CD4-positive, alpha-beta T cell treated with Interleukin-1 beta for 1 hour (primary cell): ENCODE results near the gene CHD2.
"Not testable (repeated sequence)": the region's sequence is repeated elsewhere in the genome, so short reads cannot be mapped to it uniquely, and the experiment has no call there.

Experiments
- DNase-seq, 2 donors: peaks; one replicate each; pipeline ENCODE4 v3.0.0-alpha.2; 2020 to 2022

The CHD2 gene

DNA sequence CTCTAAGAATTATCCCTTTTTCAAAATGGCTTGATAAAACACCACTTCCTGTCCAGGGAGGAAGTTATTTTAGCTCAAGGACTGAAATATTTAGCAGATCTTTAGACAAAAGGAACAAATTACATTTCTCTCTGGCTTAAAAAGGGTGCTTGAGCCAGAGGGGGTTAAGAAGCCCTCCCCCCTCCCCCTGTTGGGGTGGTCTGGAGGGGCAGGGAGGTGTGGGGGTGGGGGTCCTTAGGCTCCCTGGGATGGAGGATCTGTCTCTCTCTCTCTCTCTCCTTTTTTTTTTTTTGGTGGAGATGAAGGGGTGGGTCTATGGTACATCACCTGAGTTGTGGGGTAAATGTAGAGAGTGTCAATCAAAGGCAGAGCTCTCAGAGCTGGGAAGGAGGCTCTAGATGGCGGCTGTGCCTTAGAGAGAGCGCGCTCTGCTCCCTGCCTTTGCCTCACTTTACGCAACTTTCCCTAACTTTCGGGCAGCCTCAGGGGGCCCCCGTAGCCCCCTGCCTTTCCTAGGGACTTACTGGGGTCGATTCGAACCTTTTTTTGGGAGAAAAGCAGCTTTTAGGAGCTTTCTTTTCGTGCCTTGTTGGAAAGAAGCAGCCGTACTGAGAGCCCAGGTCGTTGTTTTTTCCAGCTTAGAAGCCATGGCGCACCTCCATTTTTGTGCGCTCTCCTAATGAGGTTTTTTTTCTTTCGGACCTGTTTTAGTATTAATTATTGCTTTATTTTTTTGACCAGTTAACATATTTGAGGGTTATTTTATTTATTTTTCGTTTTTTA, at the start of gene CHD2:
Gene CHD2, plus strand, starts transcription at position 377 of the 783 bp plus-strand sequence. CDS start 914 bp downstream, outside the sequence.
- DNase-seq = peak; percentile 78 to 84

- no peak for DNase-seq
These were observed 46.9 kb upstream of the CHD2 start for GRCh38 chr15:92853222-92853621.

- DNase-seq = no peak
These were observed 38.4 kb upstream of the CHD2 start for GRCh38 chr15:92861742-92862141.

DNA sequence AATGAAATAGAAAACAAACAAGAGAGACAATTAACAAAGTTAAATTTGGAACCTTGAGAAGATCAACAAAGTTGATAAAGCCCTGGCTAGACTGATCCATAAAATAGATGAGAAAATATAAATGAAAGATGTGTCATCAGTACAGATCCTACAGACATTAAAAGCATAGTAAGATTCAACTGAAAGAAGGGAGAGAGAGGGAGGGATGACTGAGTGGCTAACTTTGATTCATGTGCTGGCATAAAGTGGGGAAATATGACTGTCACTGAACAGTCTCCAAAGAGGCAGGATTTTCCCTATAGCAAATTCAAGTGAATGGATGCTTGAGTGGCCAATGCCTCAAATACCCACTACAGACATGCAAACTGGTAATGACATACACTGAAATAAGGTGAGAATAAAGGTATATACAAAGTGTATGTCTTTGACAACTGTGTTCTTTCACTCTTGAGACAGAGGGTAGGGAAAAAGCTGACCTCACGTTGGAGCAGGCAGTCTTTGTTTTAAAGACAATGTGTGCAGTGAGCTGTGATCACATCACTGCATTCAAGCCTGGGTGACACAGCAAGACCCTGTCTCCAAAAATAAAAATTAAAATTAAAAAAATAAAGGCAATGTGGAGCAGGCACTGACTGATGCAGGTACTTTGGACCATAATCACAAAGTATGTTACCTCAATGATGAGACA, 35.9 kb upstream of the CHD2 start:
- DNase-seq = no peak

GRCh38 chr15:92869263-92869940, 30.7 kb upstream of the CHD2 start:
- DNase-seq = no peak

DNA sequence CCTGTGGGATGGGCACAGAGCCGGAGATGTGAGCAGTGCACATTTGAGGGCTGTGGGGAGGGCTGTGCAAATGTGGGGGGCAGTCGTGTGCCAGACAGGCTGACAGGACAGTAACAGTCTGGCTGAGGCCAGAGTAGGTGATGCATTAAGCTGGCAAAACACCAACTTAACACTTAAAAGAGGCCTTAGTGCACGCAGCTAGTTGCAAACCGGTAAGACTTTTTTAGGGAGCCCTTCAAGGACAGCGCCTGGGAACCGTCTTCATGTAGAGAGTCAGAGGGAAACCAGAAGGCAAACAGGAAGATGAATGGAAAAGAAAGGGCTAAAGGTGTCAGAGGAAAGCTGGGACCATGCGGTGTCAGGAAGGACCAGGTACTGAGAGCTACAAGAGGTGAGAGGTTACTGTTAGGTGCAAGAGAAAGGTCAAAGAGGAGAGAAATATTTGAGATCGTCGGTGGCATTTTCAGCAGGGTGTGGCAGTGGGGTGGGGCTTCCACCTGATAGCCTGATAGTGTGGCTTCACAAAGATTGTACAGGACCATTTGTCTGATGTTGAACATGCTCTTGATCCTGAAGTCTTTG, 30.0 kb upstream of the CHD2 start:
- DNase-seq = no peak

- not testable (repeated sequence) for DNase-seq
These were observed 27.2 kb upstream of the CHD2 start for GRCh38 chr15:92872967-92873366.

GRCh38 chr15:92877000-92877399, 23.1 kb upstream of the CHD2 start:
- DNase-seq = no peak

GRCh38 chr15:92877416-92877815, 22.7 kb upstream of the CHD2 start:
- no peak for DNase-seq

DNA sequence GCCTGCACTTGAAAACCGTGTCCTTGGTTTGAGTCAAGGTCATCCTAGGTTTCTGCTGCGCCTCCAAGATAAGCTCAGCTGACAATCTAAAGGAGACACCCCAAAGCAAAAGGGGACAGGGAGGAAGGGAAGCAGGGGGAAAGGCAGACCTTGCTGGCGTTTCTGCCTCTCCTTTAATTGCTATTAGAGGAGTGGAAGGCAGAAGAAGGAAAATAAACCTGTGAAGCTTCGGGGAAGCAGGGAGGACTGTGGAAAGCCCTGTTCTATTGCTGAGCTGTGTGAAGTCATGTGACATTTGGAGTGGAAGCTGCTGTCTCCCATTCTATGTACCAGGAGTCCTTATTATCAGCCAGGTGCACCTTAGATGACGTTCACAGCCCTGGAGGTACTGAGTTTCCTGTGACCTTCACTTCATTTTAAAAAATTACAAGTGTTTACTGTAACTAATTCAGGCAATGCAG, 21.5 kb upstream of the CHD2 start:
- DNase-seq = no peak

DNA sequence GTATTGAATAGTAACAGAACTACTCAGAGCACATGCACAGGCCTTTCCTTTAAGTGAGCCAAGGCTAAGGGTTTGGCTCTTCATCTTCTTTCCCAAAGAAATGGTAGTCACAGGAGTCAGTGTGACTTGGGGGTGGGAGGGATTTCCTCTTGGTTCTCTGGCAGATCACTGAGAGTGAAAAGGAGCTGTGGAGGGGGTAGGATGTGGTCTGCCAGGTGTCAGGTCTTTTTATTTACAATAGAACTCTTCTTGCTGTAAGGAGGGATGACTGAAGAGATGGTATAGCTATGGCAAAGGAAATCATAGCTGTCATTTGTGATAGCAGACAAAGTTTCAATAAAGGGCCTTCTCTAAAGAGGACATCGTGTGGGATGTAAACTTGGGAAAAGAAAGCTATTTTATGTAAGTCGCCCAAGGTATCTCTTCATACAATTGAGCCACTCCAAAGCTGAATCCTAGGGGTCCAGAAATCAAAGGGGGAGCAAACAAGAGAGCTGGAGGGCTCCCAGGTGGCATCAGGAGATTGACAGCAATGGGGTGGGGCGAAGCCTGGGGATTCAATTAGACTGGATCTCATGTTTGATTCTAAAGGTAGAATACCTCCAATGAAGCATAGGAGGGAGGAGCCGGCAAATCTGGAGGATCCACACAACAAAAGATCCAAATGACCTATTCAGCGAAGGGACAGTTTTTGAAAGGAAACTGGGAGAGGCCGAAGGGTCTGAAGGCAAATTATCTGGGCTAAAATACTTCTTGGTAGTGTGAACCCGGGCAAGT, 20.0 kb upstream of the CHD2 start:
- peak in 1 of 2 donors; percentile 40 for DNase-seq

DNA sequence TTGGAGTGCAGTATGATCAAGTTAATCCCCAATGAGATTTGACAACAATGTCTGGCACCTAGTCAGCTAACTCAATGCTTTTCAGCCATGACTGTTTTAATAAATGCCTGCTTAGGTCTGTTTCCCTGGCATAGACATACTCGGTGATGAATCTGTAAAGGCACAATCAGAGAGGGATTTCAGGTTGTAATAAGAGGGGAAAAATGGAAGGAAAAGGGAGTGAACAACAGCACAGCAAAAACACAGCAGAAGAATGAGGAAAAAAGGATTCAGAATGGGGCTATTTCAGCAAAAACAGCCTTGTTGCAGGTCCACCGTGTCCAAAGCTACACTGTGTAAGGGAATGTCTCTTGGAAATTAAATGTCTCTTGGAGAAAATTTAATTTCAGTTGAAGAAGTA, 19.3 kb upstream of the CHD2 start:
- DNase-seq = no peak

- DNase-seq = peak in 1 of 2 donors; percentile 43
These were observed 18.8 kb upstream of the CHD2 start for GRCh38 chr15:92881211-92881754.

DNA sequence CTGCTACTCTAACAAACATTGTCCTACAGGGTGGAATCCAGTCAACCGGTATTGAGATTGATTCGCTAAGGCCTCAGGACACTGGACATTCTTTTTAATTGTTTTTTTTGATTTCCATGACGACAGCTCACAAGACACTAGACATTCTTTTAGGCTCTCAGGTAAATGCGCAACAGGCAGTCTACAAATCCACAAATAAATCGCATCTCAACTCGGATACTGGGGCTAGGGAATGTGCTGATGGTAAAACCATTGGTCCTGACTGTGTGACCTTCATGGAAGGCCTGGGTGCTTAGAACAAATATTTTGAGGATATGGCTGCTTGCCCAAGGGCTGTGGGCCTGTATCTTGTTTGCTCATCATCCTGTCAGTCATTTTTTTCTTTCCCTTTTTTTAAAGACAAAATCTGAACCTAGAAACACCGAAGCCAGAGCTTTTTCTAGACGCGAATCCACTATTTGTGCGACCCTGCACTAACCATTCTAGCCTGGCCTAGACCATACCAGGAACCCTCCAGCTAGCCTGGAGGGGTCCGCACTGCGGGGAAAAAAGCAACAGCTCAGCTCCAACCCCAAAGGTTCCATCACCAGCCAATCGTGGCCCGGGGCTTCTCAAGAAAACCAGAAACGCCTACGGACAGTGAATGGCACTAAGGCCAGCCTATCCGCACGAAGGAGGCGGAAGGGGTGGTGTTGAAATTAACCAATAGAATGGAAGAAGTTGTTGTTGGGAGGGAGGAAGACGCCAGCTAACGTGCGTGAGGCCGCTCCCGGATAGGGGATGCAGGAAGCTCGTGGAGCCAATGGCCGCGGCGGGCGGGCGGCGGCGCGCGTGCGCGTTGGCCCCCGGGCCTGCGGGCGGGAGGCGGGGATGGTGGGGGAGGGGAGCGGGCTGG, 18.1 kb upstream of the CHD2 start:
- DNase-seq = peak; percentile 99

DNA sequence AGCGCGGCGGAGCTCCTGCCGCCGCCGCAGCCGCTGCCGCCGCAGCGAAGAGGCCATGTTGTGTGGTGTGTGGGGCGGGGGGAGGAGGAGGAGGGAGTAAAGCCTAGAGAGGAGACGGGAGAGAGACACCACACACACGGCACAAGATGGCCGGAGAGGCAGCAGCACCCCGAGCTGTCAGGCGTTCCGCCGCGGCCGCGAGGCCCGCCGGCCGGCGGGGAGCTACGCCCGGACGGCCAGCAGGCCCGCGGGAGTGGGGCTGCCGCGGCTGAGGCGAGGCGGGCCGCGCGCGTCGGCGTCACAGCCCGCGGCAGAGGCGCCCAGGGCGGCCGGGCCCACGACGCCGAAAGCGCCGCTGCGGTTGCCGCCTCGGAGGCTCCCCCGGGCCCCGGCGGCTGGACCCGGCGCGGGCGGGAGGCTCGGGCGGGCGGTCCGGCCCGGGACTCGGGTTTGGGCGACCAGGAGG, 17.4 kb upstream of the CHD2 start:
- no peak for DNase-seq

GRCh38 chr15:92883163-92883875, 16.8 kb upstream of the CHD2 start:
- peak; percentile 58 to 80 for DNase-seq

DNA sequence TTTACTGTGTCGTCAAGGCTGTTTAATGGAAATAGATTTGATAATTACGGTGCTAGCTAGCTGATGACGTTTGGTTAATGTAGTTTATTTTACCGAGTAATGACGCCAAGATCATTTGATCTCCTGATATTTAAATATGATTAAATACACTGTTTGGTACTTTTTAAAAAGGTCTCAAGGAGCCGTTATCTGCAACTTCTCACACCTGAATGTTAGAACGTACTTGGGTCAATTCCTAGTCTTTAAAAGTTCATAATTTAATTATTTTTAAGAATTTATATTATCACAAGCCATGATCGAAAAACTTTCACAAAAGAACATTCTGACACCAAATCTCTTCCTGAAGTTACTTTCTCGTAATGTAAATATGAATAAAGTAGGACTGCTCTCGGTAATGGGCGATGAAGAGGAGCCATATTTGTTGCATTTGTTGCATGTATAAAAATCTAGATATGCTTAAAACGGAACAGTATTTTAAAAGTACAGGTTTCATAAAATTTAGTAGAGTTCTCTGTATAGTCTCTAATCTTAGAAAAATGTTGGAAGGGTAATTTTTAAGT, 16.2 kb upstream of the CHD2 start:
- DNase-seq = no peak

GRCh38 chr15:92884436-92885223, 15.5 kb upstream of the CHD2 start:
- DNase-seq = peak in 1 of 2 donors; percentile 63
